IPS DF 6.9 (cell line): ENCODE results near the gene RNF214.

Source experiments
- DNase-seq: peaks from one replicate; pipeline ENCODE4 v3.0.0-alpha.2; 2013; ENCODE audit warnings: low read depth, low spot score
- H3K27ac ChIP-seq: one replicate; pipeline ENCODE4 v1.5.1; 2013; ENCODE audit warnings: low read length, control low read depth
- H3K27me3 ChIP-seq: 2 replicates; pipeline ENCODE4 v1.6.1; 2013; ENCODE audit warnings: mild to moderate bottlenecking, low read length; ENCODE audit not compliant: control insufficient read depth, insufficient read depth
- H3K36me3 ChIP-seq: 2 replicates; pipeline ENCODE4 v1.6.1; 2013; ENCODE audit warnings: low read length; ENCODE audit not compliant: control insufficient read depth, insufficient read depth
- H3K4me1 ChIP-seq: 2 replicates; pipeline ENCODE4 v1.6.1; 2013; ENCODE audit warnings: low read length; ENCODE audit not compliant: control insufficient read depth, insufficient read depth
- H3K4me3 ChIP-seq: 2 replicates; pipeline ENCODE4 v1.5.1; 2013; ENCODE audit warnings: mild to moderate bottlenecking, low read length
- H3K9me3 ChIP-seq: 2 replicates; pipeline ENCODE4 v1.6.1; 2013; ENCODE audit warnings: low read length, inconsistent platforms; ENCODE audit not compliant: control insufficient read depth, insufficient read depth
- WGBS: extraction: QIAGEN DNeasy Blood & Tissue Kit; methylation state at CpG from one replicate; pipeline ENCODE4 v1.1.7; 2013; ENCODE audit warnings: mixed read lengths, missing lambda C conversion rate; ENCODE audit not compliant: insufficient read length, insufficient coverage; 5-methylcytosine and 5-hydroxymethylcytosine counted together

RNF214 gene

DNA sequence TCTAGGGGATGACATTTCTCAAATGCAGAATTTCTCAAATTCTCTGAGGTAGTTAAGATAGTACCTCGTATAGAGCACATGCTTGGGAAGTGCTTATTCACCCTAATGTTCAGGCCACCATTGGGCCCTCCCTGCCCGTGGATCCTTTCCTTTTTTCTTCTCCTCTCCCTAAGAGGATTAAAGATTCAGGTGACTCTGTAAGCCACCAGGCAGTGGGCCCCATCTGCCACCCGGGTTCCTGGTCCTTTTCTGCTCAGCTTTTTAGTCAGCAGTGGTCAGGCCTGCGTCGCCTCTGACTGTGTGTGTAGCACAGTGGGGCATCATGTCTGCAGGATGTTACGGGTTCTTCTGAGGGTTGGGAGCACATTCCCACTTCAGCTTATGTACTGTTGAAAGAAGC lies 102.4 kb downstream of the RNF214 start:
- Histone ChIP-seq H3K36me3 (no peaks in the 10 kb centered on the region), H3K4me3 (no peak overlapping the region), H3K27me3 (no peaks in the 10 kb centered on the region), H3K4me1 (no peaks in the 10 kb centered on the region), H3K27ac (no peak overlapping the region), H3K9me3 (no peaks in the 10 kb centered on the region)
- no CpG with 5 or more reads among the region's 6 CpGs for WGBS
- no peak for DNase-seq

DNA sequence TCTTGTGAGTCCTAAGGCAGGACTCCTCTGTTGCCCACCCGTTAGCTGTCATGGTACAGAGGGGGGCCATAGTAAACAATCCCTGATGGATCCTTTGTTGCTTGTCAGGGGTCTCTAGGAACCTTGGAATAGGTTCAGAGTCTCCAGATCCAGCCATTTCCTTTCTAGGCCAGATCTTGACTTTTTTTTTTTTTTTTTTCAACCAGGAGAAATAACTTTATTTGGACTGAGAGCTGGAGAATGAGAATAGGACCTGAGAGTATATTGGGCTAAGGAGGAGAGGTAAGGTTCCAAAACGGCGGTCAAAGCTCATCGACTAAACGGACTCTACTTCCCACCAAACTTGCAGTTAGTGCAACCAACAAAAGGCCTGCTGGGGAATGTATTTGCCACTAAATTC lies 102.9 kb downstream of the RNF214 start:
- Histone ChIP-seq H3K36me3 (no peaks in the 10 kb centered on the region), H3K4me1 (no peaks in the 10 kb centered on the region), H3K27ac (no peak overlapping the region), H3K27me3 (no peaks in the 10 kb centered on the region), H3K4me3 (no peak overlapping the region), H3K9me3 (no peaks in the 10 kb centered on the region)
- WGBS: no CpG with 5 or more reads among the region's 5 CpGs
- no peak for DNase-seq
